Stomach smooth muscle (tissue), 2 donors: Measurements from ENCODE around the gene BLTP3A.
"Not testable (repeated sequence)": the region's sequence is repeated elsewhere in the genome, so short reads cannot be mapped to it uniquely, and the experiment has no call there.

Experiments
- H3K27ac ChIP-seq: one replicate; pipeline ENCODE4 v1.7.0; 2013; ENCODE audit warnings: mild to moderate bottlenecking, low read length, inconsistent platforms
- H3K27me3 ChIP-seq, 2 donors: one replicate each; pipeline ENCODE4 v1.7.0; 2013; ENCODE audit warnings: low read length in 2 of 2; ENCODE audit not compliant: insufficient read depth in 2 of 2, control insufficient read depth in 1 of 2
- H3K36me3 ChIP-seq, 2 donors: one replicate each; pipeline ENCODE4 v1.7.0; 2013; ENCODE audit warnings: low read length in 2 of 2; ENCODE audit not compliant: control insufficient read depth in 2 of 2, insufficient read depth in 2 of 2
- H3K4me1 ChIP-seq: one replicate; pipeline ENCODE4 v1.7.0; 2013; ENCODE audit warnings: low read length; ENCODE audit not compliant: control insufficient read depth, insufficient read depth
- H3K4me3 ChIP-seq, 2 donors: one replicate each; pipeline ENCODE4 v1.7.0; 2013; ENCODE audit warnings: low read length in 2 of 2
- H3K9ac ChIP-seq, 2 donors: one replicate each; pipeline ENCODE4 v1.7.0; 2013; ENCODE audit warnings: low read length in 2 of 2, mild to moderate bottlenecking in 1 of 2
- H3K9me3 ChIP-seq, 2 donors: one replicate each; pipeline ENCODE4 v1.7.0; 2013; ENCODE audit warnings: low read length in 2 of 2; ENCODE audit not compliant: control insufficient read depth in 2 of 2
- donor health status: healthy.
- donor health status: Pancreatic carcinoma.

The BLTP3A gene

DNA sequence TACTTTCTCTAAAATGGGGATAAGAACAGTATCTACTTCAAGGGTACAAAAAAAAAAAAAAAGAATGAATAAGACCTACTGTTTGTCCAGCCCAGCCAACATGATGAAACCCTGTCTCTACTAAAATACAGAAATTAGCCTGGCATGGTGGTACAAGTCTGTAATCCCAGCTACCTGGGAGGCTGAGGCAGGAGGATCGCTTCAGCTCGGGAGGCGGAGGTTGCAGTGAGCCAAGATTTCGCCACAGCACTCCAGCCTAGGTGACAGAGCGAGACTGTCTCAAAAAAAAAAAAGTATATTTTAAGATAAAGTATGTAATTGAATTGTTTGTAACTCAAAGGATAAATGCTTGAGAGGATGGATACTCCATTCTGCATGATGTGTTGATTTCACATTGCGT is 2.0 kb downstream of the BLTP3A start:
- Histone ChIP-seq H3K27ac (no peak overlapping the region), H3K9me3 (no peaks in the 10 kb centered on the region), H3K9ac (no peak overlapping the region), H3K4me3 (no peak overlapping the region), H3K27me3 (no peaks in the 10 kb centered on the region), H3K36me3 (no peaks in the 10 kb centered on the region), H3K4me1 (peaks cover 18% of the 10 kb centered on the region)

DNA sequence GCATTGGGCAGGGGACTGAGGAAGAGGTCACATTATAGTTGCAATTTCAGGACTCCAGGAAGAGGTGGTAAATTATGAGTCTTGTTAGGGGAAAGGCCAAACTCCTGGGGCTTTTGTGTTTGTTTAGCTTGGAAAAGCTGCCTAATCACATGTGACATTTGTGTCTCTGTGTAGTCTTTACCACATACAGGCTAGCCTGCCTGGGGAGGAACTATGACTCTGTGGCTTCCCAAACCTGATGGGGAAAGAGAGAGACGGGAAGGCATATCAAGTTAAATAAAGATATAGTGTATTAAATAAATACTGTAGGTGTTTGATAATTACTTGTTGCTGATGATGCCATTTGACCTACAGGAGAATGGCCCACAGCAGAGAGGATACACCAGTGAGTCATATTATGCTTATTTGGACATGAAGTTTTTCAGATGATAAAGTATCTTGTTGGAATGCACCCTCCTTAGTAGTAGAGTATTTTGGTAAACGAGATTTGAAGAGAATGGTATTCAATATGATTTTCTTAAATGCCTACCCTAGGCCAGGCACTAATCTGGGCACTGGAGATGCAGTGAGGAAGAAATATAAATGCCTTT is 4.0 kb downstream of the BLTP3A start:
- Histone ChIP-seq H3K9me3 (no peaks in the 10 kb centered on the region), H3K27ac (no peak overlapping the region), H3K4me1 (peaks cover 16% of the 10 kb centered on the region), H3K36me3 (no peaks in the 10 kb centered on the region), H3K9ac (no peak overlapping the region), H3K4me3 (no peak overlapping the region), H3K27me3 (no peaks in the 10 kb centered on the region)

DNA sequence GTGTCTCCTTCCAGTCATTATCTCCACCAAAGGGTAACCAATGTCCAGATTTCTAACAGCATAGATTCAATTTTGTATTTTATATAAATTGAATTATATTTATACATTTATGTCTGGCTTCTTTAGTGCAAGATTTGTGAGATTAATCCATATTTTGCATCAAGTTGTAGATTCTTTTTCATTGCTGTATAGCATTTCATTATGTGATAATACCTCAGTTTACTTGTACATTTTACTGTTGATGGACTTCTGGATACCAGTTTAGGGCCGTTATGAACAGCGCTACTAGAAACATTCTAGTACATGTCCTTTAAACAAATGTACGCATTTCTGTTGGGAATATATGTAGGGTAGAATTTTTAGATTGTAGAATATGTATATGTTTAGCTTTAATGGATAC is 6.2 kb downstream of the BLTP3A start:
- H3K9me3 ChIP-seq: no peaks in the 10 kb centered on the region

DNA sequence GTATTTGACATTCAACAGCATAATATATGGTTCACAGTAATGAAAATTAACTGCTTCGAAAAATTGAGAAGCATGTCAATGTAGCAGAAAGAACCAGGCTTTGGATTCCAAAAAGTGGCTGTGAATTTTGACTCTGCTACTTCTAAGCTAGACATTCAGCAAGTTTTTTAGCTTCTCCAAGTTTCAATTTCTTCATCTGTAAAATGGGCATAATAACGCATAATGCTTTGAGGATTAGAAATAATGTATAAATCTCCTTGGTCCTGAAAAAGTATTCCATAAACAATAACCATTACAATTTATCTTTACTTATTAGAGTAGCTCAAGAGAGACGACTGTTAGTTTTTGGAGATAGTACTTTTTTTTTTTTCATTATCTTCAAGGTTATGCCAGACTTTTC is 7.7 kb downstream of the BLTP3A start:
- Histone ChIP-seq H3K27ac (no peak overlapping the region), H3K27me3 (no peaks in the 10 kb centered on the region), H3K36me3 (no peaks in the 10 kb centered on the region), H3K9me3 (no peaks in the 10 kb centered on the region), H3K4me3 (no peak overlapping the region), H3K9ac (no peak overlapping the region), H3K4me1 (no peaks in the 10 kb centered on the region)

More for the DNA sequence above, 6.2 kb downstream of the BLTP3A start:
- Histone ChIP-seq H3K27ac (no peak overlapping the region), H3K9ac (no peak overlapping the region), H3K4me3 (no peak overlapping the region), H3K36me3 (no peaks in the 10 kb centered on the region), H3K4me1 (peaks cover 3% of the 10 kb centered on the region), H3K27me3 (no peaks in the 10 kb centered on the region)

DNA sequence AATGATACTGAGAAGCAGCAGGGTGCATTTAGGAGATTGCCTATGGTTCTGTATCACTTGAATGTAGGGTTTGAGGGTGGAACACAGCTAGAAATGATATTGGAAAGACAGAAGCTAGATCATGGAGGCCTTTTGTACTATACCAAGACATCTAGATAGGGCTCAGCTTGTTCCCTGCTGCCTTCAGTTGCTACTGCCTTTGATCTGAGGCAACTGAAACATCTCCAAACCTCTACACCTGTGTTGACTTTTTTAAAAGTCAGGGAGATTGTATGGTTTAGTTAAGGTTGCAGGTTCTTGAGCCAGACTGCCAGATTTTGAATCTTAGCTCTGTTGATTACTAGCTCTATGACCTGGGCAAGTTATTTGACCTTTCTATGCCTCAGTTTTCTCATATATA is 12.7 kb downstream of the BLTP3A start:
- Histone ChIP-seq H3K27ac (no peak overlapping the region), H3K36me3 (no peaks in the 10 kb centered on the region), H3K27me3 (no peaks in the 10 kb centered on the region), H3K4me1 (no peaks in the 10 kb centered on the region), H3K9me3 (no peaks in the 10 kb centered on the region), H3K4me3 (no peak overlapping the region), H3K9ac (no peak overlapping the region)

DNA sequence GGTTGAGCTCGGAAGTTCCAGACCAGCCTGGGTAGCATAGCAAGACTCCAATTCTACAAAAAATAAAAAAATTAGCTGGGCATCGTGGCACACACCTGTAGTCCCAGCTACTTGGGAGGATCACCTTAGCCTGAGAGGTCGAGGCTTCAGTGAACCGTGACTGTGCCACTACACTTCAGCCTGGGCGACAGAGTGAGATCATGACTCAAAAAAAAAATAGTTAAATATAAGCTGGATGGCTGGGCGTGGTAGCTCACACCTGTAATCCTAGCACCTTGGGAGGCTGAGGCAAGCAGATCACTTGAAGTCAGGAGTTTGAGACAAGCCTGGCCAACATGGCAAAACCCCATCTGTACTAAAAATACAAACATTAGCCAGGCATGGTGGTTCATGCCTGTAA is 13.2 kb downstream of the BLTP3A start:
- not testable (repeated sequence) for H3K9ac ChIP-seq, H3K27ac ChIP-seq, H3K9me3 ChIP-seq, H3K4me3 ChIP-seq, H3K27me3 ChIP-seq, H3K4me1 ChIP-seq, H3K36me3 ChIP-seq

DNA sequence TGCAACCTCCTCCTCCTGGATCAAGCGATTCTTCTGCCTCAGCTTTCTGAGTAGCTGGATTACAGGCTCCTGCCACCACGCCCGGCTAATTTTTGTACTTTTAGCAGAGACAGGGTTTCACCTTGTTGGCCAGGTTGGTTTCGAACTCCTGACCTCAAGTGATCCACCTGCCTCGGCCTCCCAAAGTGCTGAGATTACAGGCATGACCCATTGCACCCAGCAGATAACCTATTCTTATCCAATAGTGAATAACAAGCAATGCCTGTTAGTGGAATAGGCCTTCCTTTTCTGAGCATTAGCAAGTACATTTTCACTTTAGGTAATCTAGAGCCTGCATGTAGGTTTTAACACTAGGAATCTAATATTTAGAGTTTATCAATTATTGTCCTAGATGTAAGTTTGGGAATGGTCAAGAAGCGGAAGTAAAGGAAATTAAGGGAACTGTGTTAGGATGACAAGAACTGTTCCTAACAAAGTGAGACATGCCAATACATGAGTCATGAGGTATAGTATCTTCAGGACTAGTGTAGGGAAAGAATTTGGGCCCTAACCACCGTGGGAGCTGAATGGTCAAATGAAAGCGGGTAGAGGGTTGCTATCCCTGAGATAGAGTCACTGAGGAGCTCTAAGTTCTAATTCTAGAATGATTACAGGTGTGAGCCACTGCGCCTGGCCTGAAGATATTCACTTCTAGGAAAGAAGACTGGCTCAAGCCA is 15.0 kb downstream of the BLTP3A start:
- Histone ChIP-seq H3K27me3 (no peaks in the 10 kb centered on the region), H3K27ac (no peak overlapping the region), H3K36me3 (no peaks in the 10 kb centered on the region), H3K9ac (no peak overlapping the region), H3K4me1 (no peaks in the 10 kb centered on the region), H3K4me3 (no peak overlapping the region), H3K9me3 (no peaks in the 10 kb centered on the region)

DNA sequence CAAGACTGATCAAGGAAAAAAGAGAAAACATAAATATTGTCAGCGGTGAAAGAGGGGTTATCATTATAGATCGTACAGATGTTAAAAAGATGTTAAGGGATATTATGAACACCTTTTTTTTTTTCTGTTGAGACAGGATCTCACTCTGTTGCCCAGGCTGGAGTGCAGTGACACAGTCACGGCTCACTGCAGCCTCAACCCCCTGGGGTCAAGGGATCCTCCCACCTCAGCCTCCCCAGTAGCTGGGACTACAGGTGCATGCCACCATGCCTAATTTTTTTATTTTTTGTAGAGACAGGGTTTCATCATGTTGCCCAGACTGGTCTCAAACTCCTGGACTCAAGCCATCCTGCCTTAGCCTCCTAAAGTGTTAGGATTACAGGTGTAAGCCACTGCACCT is 16.6 kb downstream of the BLTP3A start:
- not testable (repeated sequence) for H3K4me3 ChIP-seq, H3K27ac ChIP-seq, H3K9ac ChIP-seq, H3K27me3 ChIP-seq, H3K9me3 ChIP-seq, H3K36me3 ChIP-seq, H3K4me1 ChIP-seq

DNA sequence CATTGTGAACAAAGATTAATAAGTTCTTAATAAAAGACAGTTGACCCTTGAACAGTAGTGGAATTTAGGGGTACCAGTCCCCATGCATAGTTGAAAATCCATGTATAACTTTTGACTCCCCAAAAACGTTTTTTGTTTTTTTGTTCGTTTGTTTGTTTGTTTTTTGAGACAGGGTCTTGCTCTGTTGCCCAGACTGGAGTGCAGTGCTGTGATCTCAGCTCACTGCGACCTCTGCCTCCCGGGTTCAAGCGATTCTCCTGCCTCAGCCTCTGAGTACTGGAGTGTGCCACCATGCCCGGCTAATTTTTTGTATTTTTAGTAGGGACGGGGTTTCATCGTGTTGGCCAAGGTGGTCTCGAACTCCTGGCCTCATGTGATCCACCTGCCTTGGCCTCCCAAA is 17.5 kb downstream of the BLTP3A start:
- not testable (repeated sequence) for H3K4me1 ChIP-seq, H3K27ac ChIP-seq, H3K36me3 ChIP-seq, H3K4me3 ChIP-seq, H3K9me3 ChIP-seq, H3K9ac ChIP-seq, H3K27me3 ChIP-seq

DNA sequence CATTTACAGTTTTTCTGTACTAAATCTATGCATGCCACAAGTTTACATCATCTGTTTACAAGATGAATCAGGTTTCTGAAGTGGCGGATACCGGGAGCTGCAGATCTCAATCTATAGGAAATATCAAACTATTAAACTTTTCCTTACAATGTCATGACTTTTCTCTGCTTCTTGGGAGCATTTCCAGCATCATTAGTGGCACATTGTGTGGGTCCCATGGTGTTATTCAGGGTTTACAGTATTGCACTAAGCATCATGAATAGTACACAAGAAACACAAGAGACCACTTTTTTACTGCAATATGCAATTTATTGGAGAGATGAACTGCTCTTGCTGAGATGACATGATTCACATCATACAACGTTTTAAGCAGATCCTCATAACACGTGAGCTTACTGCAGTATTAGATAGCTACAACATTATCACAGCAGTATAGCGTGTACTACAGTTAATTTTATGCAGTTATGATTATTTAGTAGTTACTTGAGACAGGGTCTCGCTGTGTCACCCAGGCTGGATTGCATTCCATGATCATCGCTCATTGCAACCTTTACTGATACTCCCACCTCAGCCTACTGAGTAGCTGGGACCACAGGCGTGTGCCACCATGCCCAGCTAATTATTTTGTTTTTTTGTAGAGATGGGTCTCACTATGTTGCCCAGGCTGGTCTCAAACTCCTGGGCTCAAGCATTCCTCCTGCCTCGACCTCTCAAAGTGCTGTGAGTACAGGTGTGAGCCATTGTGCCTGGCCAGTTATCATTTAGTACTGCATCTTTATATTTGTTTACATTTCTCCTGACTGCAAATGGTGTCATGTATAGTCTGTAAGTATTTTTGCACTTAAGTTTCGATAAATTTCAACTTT is 18.4 kb downstream of the BLTP3A start:
- Histone ChIP-seq H3K4me1 (no peaks in the 10 kb centered on the region), H3K36me3 (no peaks in the 10 kb centered on the region), H3K27ac (no peak overlapping the region), H3K4me3 (no peak overlapping the region), H3K27me3 (no peaks in the 10 kb centered on the region), H3K9me3 (no peaks in the 10 kb centered on the region), H3K9ac (no peak overlapping the region)
